ENCODE measurements around the gene NPC1. TPM values are rescaled to one million over a fixed set of nuclear protein-coding genes. Genes with fewer than 3 reads are reported as not detected.
"Not testable (repeated sequence)": the region's sequence is repeated elsewhere in the genome, so short reads cannot be mapped to it uniquely, and the experiment has no call there.

Gene NPC1
- total RNA-seq, 3 donors from 2014 or later, result 39.5 to 100 (median 81.3) TPM

GRCh38 chr18:23583071-23583865, 3.0 kb downstream of the NPC1 start:
- Histone ChIP-seq H3K4me3 (peak overlapping the region in 1 of 3 donors; percentile 34), H3K27ac (peak overlapping the region; percentile 63 to 98), H3K27me3 (no peaks in the 10 kb centered on the region), H3K36me3 (no peaks in the 10 kb centered on the region), H3K4me1 (peaks cover 0 to 16% of the 10 kb centered on the region in 2 donors), H3K9me3 (no peaks in the 10 kb centered on the region)
- no peak for DNase-seq (ENCODE audit: low spot score in 2 of 2)
- intact Hi-C loops (cut with DNase I; ENCODE audit: low total_unique reads), result no loop called here
- TF ChIP-seq CTCF (IDR thresholded peaks at IDR 0.05) (no peak), POLR2A (IDR thresholded peaks at IDR 0.05) (no peak)

- peak overlapping the region in 1 of 2 donors; percentile 10 for H3K27ac ChIP-seq
- peaks cover 0 to 16% of the 10 kb centered on the region in 2 donors for H3K4me1 ChIP-seq
- intact Hi-C loops (cut with DNase I; ENCODE audit: low total_unique reads), result no loop called here
- H3K27me3 ChIP-seq, result no peaks in the 10 kb centered on the region
- no peaks in the 10 kb centered on the region for H3K36me3 ChIP-seq
- H3K9me3 ChIP-seq, result no peaks in the 10 kb centered on the region
- TF ChIP-seq POLR2A (IDR thresholded peaks at IDR 0.05), result no peak
- no peak for TF ChIP-seq POLR2AphosphoS5 (IDR thresholded peaks at IDR 0.05)
- no peak for DNase-seq (ENCODE audit: low spot score in 2 of 2)
- H3K4me3 ChIP-seq, result no peak overlapping the region
Measured at GRCh38 chr18:23580677-23581367, 5.5 kb downstream of the NPC1 start.

- DNase-seq (ENCODE audit: low spot score in 2 of 2), result no peak
- H3K4me1 ChIP-seq, result peaks cover 0 to 12% of the 10 kb centered on the region in 2 donors
- H3K27ac ChIP-seq, result no peak overlapping the region
- no peak for TF ChIP-seq POLR2AphosphoS5 (IDR thresholded peaks at IDR 0.05)
- TF ChIP-seq POLR2A (IDR thresholded peaks at IDR 0.05), result no peak
- no peak for TF ChIP-seq CTCF (IDR thresholded peaks at IDR 0.05)
- no peaks in the 10 kb centered on the region for H3K9me3 ChIP-seq
- intact Hi-C loops (cut with DNase I; ENCODE audit: low total_unique reads), result no loop called here
- no peaks in the 10 kb centered on the region for H3K36me3 ChIP-seq
- H3K27me3 ChIP-seq, result no peaks in the 10 kb centered on the region
- no peak overlapping the region for H3K4me3 ChIP-seq
Measured at GRCh38 chr18:23578891-23579653, 7.2 kb downstream of the NPC1 start.

GRCh38 chr18:23578067-23578701, 8.1 kb downstream of the NPC1 start:
- TF ChIP-seq CTCF (IDR thresholded peaks at IDR 0.05) (no peak), POLR2A (IDR thresholded peaks at IDR 0.05) (no peak), POLR2AphosphoS5 (IDR thresholded peaks at IDR 0.05) (no peak)
- Histone ChIP-seq H3K9me3 (no peaks in the 10 kb centered on the region), H3K4me3 (no peak overlapping the region), H3K27ac (no peak overlapping the region), H3K36me3 (no peaks in the 10 kb centered on the region), H3K27me3 (no peaks in the 10 kb centered on the region), H3K4me1 (peaks cover 3 to 5% of the 10 kb centered on the region in 2 donors)
- DNase-seq (ENCODE audit: low spot score in 2 of 2), result no peak
- intact Hi-C loops (cut with DNase I; ENCODE audit: low total_unique reads), result no loop called here

- H3K9me3 ChIP-seq; H3K27me3 ChIP-seq; H3K4me1 ChIP-seq; H3K4me3 ChIP-seq; H3K27ac ChIP-seq; H3K36me3 ChIP-seq; intact Hi-C loops (cut with DNase I; ENCODE audit: low total_unique reads); DNase-seq (ENCODE audit: low spot score in 2 of 2): not testable (repeated sequence)
Measured at GRCh38 chr18:23577521-23577920, 8.8 kb downstream of the NPC1 start.
